ENCODE data around the gene CELA3A.

Gene CELA3A

DNA sequence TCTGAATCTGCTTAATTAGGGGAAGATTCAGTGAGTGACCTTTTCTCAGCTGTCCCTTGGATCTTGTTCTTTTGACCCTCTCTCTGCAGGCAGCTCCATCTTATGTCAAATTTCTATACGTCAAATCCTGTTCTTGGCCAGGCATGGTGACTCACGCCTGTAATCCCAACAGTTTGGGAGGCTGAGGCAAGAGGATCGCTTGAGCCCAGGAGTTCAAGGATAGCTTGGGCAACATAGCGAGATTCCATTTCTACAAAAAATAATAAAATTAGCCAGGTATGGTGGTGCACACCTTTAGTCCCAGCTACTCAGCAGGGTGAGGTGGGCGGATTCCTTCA, 38.8 kb downstream of the CELA3A start:
- in situ Hi-C loops (cut with MboI; ENCODE audit: low sequenced_read_pairs) = no loop called here
- H3K4me1 ChIP-seq = peaks cover 18% of the 10 kb centered on the region
- no peak for DNase-seq (ENCODE audit: low spot score in 2 of 2)
- H3K4me3 ChIP-seq = no peak overlapping the region
- no peaks in the 10 kb centered on the region for H3K27me3 ChIP-seq (ENCODE audit: low read depth)
- H3K36me3 ChIP-seq (replicated peaks) = no peaks in the 10 kb centered on the region
- no peaks in the 10 kb centered on the region for H3K9me3 ChIP-seq

DNA sequence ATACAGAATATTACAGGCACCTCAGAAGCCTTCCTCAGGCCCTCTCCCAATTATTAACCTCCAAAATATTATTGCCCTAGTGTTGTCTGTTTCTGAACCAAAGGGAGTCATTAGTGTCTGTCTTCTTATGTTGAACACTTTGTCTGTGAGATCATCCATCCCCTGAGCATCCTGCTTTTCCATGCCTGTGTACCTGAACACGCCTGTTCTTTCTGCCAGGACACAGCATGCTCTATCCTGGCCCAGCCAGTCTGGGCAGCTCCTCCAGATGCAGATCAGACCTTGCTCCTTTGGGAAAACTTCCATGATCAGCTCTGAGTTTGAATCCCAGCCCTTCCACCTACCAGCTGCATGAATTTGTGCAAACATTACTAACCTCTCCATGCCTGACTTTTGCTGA, 40.0 kb downstream of the CELA3A start:
- Histone ChIP-seq H3K27me3 (ENCODE audit: low read depth) (no peaks in the 10 kb centered on the region), H3K4me3 (no peak overlapping the region), H3K4me1 (peaks cover 18% of the 10 kb centered on the region), H3K9me3 (no peaks in the 10 kb centered on the region), H3K36me3 (replicated peaks) (no peaks in the 10 kb centered on the region)
- no peak for DNase-seq (ENCODE audit: low spot score in 2 of 2)
- in situ Hi-C loops (cut with MboI; ENCODE audit: low sequenced_read_pairs) = no loop called here

DNA sequence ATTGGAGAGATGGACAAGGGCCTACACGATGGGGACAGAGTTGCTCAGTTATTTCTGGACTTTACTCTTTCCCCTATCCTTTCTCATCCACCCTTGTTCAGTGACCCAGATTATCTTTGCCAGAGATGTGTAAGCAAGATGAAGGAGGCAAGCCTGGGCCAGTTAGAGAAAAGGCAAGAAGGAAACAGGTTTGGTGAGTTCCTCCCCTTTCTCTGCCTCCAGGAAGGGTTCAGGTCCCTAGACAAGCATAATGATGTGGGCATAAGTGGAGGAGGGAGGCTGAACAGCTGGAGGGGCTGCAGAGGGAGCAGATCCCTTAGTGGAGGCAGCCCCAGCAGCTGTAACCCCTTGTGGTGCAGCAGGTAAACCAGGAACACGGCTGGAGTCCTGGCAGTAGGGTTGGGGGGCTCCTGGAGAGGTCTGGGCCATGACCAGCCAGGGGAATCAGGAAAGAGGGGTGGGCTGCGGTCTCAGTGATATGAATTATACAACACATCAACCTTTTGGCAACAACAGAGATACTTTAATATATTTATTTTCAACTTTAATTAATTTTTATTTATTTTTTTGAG, 41.8 kb downstream of the CELA3A start:
- Histone ChIP-seq H3K4me3 (no peak overlapping the region), H3K4me1 (peaks cover 5% of the 10 kb centered on the region), H3K9me3 (no peaks in the 10 kb centered on the region), H3K36me3 (replicated peaks) (no peaks in the 10 kb centered on the region), H3K27me3 (ENCODE audit: low read depth) (no peaks in the 10 kb centered on the region)
- in situ Hi-C loops (cut with MboI; ENCODE audit: low sequenced_read_pairs) = no loop called here
- no peak for DNase-seq (ENCODE audit: low spot score in 2 of 2)

DNA sequence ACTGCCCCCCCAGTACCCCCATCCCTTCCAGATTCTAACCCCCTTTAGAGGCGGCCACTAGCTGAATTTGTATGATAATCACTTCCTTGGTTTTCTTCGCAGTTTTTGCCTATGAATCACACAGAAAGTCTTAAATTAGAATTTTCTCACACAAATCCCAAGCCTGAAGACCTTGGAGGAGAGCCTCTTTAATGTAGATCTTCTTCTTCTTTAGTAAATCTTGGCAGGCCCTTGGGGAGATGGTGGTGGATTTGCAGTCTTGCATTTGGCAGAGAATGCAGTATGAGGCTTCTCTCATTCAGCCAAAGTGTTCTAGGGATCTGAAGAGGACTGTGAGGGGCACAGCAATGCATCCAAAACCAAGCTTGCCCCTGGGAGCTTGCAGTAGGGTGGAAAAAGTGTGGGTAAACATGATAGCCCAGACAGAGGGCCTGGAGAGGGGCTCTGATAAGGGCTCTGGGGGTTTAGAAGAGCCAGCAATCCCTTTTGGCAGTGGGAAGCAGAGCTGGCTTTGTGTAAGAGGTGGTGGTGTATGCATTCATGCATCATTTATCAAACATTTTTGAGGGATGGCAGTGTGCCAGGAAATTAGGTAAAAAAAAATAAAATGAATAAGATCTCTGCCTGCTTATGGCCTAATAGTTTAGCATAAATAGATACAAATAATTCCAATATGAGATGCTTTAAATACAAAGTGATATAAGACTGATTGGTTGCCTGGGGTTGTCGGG, 43.4 kb downstream of the CELA3A start:
- Histone ChIP-seq H3K27me3 (ENCODE audit: low read depth) (no peaks in the 10 kb centered on the region), H3K4me1 (no peaks in the 10 kb centered on the region; the same call in 1 of the 2 replicates), H3K4me3 (no peak overlapping the region), H3K9me3 (no peaks in the 10 kb centered on the region), H3K36me3 (replicated peaks) (no peaks in the 10 kb centered on the region)
- no peak for DNase-seq (ENCODE audit: low spot score in 2 of 2)
- in situ Hi-C loops (cut with MboI; ENCODE audit: low sequenced_read_pairs) = no loop called here

DNA sequence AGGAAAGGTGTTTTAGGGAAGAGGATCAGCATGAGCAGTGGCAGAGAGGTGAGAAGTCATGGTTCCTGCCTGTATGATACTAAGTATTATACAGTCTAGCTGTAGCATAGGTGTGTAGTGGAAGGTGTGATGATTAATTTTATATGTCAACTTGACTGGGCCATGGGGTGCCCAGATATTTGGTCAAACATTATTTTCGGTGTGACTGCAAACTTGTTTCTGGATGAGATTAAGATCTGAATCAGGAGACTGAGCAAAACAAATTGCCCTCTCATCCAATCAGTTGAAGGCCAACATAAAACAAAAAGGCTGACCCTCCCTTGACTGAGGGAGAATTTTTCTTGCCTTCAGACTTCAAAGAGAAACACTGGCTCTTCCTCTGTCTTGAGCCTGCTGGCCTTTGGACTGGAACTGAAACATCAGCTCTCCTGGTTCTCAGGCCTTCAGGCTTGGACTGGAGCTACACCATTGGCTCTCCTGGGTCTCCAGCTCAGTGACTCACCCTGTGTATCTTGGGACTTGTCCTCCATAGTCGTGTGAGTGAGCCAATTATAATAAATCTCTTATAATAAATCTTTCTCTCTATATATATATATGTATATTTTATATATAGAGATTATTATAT, 44.3 kb downstream of the CELA3A start:
- no peaks in the 10 kb centered on the region for H3K36me3 ChIP-seq (replicated peaks)
- H3K4me1 ChIP-seq = no peaks in the 10 kb centered on the region
- H3K4me3 ChIP-seq = no peak overlapping the region
- no peak for DNase-seq (ENCODE audit: low spot score in 2 of 2)
- no peaks in the 10 kb centered on the region for H3K27me3 ChIP-seq (ENCODE audit: low read depth)
- no peaks in the 10 kb centered on the region for H3K9me3 ChIP-seq
- in situ Hi-C loops (cut with MboI; ENCODE audit: low sequenced_read_pairs) = no loop called here

DNA sequence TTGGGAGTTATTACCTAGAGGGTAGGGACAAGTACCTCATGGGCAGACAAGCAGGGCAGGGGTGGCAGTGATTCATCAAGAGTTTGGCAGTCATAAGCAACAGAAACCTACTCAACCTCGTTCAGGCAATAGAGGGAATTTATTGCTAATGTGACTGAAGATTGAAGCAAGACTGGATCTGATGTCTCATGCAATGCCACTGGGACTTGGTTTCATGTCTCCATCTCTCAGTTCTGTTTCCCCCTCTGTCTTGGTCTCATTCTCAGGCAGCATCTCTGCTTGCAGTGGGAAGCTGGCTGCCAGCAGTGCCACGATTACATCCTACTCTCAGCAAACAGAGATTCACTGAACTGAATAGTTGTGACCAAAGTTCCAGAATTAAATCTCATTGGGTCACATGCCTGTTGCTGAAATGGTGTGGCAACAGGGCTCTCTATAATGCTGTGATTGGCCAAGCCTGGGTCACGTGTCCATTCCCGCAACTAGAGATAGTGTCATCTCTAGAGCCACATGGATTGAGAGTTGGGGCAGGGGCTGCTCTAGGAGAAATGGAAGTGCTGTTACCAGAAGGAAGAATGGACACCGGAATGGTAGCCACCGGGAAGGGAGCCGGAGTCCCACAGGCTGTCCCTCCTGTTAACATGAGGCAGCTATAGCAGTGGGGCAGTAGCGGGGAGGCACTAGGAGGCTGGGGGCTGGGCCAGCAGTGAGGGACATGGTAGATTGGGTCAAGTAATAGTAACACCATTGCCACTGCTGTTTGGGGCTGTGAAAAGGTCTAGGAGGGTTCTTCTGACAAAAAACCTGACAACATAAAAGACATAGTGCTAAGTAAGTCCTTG, 47.1 kb downstream of the CELA3A start:
- Histone ChIP-seq H3K36me3 (replicated peaks) (no peaks in the 10 kb centered on the region), H3K4me1 (no peaks in the 10 kb centered on the region), H3K9me3 (no peaks in the 10 kb centered on the region), H3K27me3 (ENCODE audit: low read depth) (no peaks in the 10 kb centered on the region), H3K4me3 (no peak overlapping the region)
- in situ Hi-C loops (cut with MboI; ENCODE audit: low sequenced_read_pairs) = no loop called here
- DNase-seq (ENCODE audit: low spot score in 2 of 2) = no peak

DNA sequence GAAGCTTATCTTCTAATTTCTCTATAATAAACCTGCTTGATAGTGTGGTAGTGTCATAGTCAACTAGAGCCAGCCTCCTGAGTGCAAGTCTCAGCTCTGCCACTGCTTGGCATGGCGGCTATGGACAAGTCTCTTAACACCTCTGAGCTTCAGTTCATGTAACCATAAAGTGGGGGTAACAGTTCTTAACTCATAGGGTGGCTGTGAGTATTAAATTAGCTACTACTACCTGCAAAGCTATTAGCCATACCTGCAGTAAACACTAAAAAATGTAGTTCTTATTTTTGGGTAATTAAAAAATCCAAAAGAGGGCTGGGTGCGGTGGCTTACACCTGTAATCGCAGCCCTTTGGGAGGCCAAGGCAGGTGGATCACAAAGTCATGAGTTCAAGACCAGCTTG, 48.9 kb downstream of the CELA3A start:
- no peaks in the 10 kb centered on the region for H3K36me3 ChIP-seq (replicated peaks)
- H3K4me3 ChIP-seq = no peak overlapping the region
- H3K9me3 ChIP-seq = no peaks in the 10 kb centered on the region
- DNase-seq (ENCODE audit: low spot score in 2 of 2) = no peak
- in situ Hi-C loops (cut with MboI; ENCODE audit: low sequenced_read_pairs) = no loop called here
- H3K4me1 ChIP-seq = peaks cover 9% of the 10 kb centered on the region
- no peaks in the 10 kb centered on the region for H3K27me3 ChIP-seq (ENCODE audit: low read depth)

DNA sequence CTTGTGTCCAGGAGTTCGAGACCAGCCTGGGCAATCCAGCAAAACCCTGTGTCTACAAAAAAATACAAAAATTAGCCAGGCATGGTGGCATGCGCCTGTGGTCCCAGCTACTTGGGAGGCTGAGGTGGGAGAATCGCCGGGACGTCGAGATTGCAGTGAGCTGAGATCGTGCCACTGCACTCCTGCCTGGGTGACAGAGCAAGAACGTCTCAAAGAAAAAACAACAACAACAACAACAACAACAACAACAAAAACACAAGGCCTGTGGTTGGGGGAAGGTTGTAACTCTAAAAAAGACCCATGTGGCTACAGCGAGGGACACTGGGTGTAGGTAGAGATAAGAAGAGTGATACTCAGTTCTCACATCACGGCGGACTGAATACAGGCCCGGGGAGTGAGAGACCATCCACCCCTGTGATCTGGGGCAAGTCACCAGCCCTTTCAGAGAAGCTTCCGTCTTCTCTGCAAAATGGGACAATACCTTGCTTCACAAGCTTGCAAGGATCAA, 50.2 kb downstream of the CELA3A start:
- Histone ChIP-seq H3K27me3 (ENCODE audit: low read depth) (no peaks in the 10 kb centered on the region), H3K9me3 (no peaks in the 10 kb centered on the region), H3K4me3 (peak overlapping the region; percentile 95), H3K36me3 (replicated peaks) (peaks cover under 1% of the 10 kb centered on the region), H3K4me1 (peaks cover 11% of the 10 kb centered on the region)
- in situ Hi-C loops (cut with MboI; ENCODE audit: low sequenced_read_pairs) = no loop called here
- DNase-seq (ENCODE audit: low spot score in 2 of 2) = no peak

DNA sequence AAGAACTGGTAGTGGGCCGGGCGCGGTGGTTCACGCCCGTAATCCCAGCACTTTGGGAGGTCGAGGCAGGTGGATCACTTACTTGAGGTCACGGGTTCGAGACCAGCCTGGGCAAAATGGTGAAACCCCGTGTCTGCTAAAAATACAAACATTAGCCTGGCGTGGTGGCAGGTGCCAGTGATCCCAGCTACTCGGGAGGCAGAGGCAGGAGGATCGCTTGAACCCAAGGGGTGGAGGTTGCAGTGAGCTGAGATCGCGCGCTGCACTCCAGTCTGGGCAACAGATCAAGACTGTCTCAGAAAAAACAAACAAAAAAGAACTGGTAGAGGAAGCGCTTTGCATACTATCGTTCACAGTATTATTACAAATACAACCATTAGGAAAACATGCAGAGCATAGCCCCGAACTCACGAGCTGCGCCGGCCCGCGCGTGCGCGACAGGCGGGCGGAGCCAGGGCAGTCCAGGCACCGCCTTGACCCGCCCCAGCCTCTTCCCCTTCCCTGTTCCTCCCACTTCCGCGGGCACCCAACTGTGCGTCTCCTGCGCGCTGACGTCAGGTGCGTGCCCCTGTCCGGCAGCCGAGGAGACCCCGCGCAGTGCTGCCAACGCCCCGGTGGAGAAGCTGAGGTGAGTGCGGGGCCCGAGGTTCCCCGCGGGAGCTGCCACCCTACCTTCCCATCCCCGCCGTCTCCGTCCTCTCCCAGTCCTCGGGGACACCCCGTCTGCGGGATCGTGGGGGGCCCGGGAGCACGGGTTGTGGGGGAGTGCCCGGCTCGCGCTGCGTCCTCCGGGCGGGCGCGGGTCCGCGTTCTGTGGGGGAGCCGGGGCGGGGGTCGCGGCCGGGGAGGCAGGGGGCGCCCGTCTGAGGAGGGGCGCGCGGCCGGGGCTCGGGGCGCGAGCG, 50.9 kb downstream of the CELA3A start, which contains the start of gene CDC42:
TSS of gene CDC42 (plus strand) at position 595 of the 902 bp plus-strand sequence. CDS start 25,770 bp downstream, outside the sequence.
- H3K27me3 ChIP-seq (ENCODE audit: low read depth) = no peaks in the 10 kb centered on the region
- H3K4me1 ChIP-seq = peaks cover 11% of the 10 kb centered on the region

DNA sequence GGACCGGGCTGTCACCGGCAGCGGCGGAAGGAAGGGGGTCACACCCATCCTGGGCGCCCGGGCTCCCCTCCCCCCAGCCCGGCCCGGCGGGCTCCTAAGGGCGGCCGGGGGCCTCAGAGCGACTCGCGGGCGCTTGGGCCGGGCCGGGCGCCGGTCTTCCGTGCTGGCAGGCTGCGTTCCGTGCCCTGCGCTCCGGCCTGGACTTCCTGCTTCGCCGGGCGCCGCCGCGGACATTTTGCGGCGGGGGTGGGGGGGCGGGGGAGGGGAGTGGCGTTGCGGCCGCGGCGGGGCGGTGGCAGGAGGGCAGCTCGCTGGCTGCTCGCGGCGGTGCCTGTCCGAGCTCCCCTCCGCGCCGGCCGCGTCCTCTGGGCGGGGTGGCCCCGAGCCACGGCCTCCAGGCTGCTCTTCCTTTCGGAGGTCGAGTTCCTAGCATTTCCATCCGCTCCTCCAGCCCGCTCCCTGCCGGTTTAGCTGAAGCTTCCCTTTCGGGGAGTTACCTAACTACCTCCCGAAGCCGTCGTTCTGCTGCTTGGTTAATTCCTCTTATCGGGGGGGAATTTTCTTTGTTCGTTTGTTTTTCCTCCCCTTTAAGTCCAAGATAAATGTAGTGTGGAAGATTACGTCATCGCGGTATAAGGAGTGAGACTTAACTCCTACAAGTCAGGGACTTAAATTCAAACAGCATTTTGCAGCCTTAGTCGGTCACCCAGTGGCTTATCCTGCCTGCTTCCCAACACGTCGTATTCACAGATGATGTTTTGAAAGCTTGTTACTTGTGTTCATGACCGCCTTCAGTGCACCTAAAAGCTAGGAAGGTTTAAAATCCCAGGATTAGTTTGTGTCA, 51.8 kb downstream of the CELA3A start:
- Histone ChIP-seq H3K4me1 (peaks cover 11% of the 10 kb centered on the region), H3K9me3 (no peaks in the 10 kb centered on the region), H3K36me3 (replicated peaks) (peaks cover 14% of the 10 kb centered on the region), H3K27me3 (ENCODE audit: low read depth) (no peaks in the 10 kb centered on the region), H3K4me3 (peak overlapping the region; percentile 95)
- in situ Hi-C loops (cut with MboI; ENCODE audit: low sequenced_read_pairs) = no loop called here
- peak; percentile 46 to 64 for DNase-seq (ENCODE audit: low spot score in 2 of 2)

More for the DNA sequence above, 50.9 kb downstream of the CELA3A start, which contains the start of gene CDC42:
- Histone ChIP-seq H3K9me3 (no peaks in the 10 kb centered on the region), H3K36me3 (replicated peaks) (peaks cover 8% of the 10 kb centered on the region), H3K4me3 (peak within 1 kb of the TSS; percentile 95)
- peak; percentile 95 to 98 for DNase-seq (ENCODE audit: low spot score in 2 of 2)
- in situ Hi-C loops (cut with MboI; ENCODE audit: low sequenced_read_pairs) = no loop called here

DNA sequence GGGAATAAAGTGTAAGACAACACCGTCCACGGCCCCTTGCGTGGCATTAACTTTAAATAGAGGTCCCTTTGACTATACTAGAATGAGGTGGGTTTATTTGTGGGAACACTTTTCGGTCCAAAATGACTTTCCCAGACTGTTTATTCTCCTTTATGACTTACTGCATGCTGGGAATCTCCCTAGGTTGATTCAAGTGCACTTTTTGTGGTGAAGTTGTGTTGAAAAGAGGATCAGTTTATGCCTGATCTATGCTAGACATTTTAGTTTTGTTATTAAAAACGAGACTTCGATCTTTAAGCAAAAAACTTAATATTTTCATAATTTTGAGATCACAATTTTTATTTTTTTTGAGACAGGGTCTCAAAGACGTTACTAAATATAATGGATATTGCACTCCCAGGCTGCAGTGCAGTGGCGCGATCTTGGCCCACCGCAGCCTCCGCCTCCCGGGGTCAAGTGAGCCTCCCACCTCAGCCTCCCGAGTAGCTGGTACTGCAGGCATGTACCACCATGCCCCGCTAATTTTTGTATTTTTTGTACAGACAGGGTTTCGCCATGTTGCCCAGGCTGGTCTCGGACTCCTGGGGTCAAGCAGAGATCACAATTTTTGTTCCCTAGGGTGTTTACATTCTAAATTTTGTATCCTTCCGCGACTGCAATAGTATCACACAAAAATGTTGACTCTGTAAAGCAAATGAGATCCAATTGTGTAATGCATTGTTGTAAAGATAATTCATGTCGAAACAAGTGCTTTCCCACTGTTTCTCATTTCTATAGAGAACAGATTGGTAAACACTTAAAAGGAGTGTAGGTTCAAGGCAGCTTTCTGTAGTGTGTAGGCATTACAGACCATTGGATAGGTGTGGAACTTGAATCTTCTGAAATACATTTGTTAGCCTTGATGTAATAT, 52.7 kb downstream of the CELA3A start:
- Histone ChIP-seq H3K9me3 (no peaks in the 10 kb centered on the region), H3K27me3 (ENCODE audit: low read depth) (no peaks in the 10 kb centered on the region), H3K4me1 (peaks cover 11% of the 10 kb centered on the region), H3K4me3 (peak overlapping the region; percentile 95), H3K36me3 (replicated peaks) (peaks cover 14% of the 10 kb centered on the region)
- in situ Hi-C loops (cut with MboI; ENCODE audit: low sequenced_read_pairs) = no loop called here
- no peak for DNase-seq (ENCODE audit: low spot score in 2 of 2)
